HG02884 (cell line): Measurements from ENCODE around the gene TBX6.

Experiments used
- ATAC-seq: cut with Tn5 transposase; IDR thresholded peaks from one replicate; pipeline ENCODE4 v1.9.1; 2021; ENCODE audit warnings: mild to moderate bottlenecking, moderate library complexity; ENCODE audit not compliant: unreplicated experiment

The TBX6 gene

GRCh38 chr16:30040221-30040620, 51.5 kb downstream of the TBX6 start:
- no peak for ATAC-seq
